Smooth muscle cell (in vitro differentiated cells): Measurements from ENCODE around the gene TAS2R30. TPM values are rescaled to one million over a fixed set of nuclear protein-coding genes. Genes with fewer than 3 reads are reported as not detected.
"Not testable (repeated sequence)": the region's sequence is repeated elsewhere in the genome, so short reads cannot be mapped to it uniquely, and the experiment has no call there.

Source experiments
- DNase-seq: peaks from one replicate; lab custom pipeline; 2025; ENCODE audit not compliant: unreplicated experiment; lab: John Stamatoyannopoulos, UW
- H2AFZ ChIP-seq: fragments of 200-600 bp; sonication (generic); 2 replicates; pipeline ENCODE4 v1.6.0; 2016; ENCODE audit warnings: antibody characterized with exemption, low read depth, mild to moderate bottlenecking
- H3F3A ChIP-seq: fragments of 200-600 bp; sonication (generic); 2 replicates; pipeline ENCODE4 v1.6.0; 2017; ENCODE audit warnings: antibody characterized with exemption, low read depth
- H3K27ac ChIP-seq: fragments of 200-600 bp; sonication (generic); 2 replicates; pipeline ENCODE4 v1.5.1; 2016; ENCODE audit warnings: low read depth, mild to moderate bottlenecking
- H3K27me3 ChIP-seq: fragments of 200-600 bp; sonication (generic); 2 replicates; pipeline ENCODE4 v1.6.1; 2016; ENCODE audit warnings: low read depth, mild to moderate bottlenecking
- H3K36me3 ChIP-seq: fragments of 200-600 bp; sonication (generic); 2 replicates; pipeline ENCODE4 v1.5.1; 2016; ENCODE audit warnings: low read depth
- H3K4me1 ChIP-seq: fragments of 200-600 bp; sonication (generic); 2 replicates; pipeline ENCODE4 v1.5.1; 2016; ENCODE audit warnings: low read depth
- H3K4me2 ChIP-seq: fragments of 200-600 bp; sonication (generic); 2 replicates; pipeline ENCODE4 v1.6.0; 2016; ENCODE audit warnings: mild to moderate bottlenecking
- H3K4me3 ChIP-seq: fragments of 200-600 bp; sonication (generic); 2 replicates; pipeline ENCODE4 v1.5.1; 2016; ENCODE audit warnings: mild to moderate bottlenecking
- H3K79me2 ChIP-seq: fragments of 200-600 bp; sonication (generic); 2 replicates; pipeline ENCODE4 v1.6.0; 2016; ENCODE audit warnings: low read depth, mild to moderate bottlenecking
- H3K9ac ChIP-seq: fragments of 200-600 bp; sonication (generic); 2 replicates; pipeline ENCODE4 v1.6.0; 2016; ENCODE audit warnings: low read depth
- H3K9me3 ChIP-seq: fragments of 200-600 bp; sonication (generic); replicated peaks from 2 replicates; pipeline ENCODE4 v1.5.1; 2016; ENCODE audit warnings: low read depth
- H4K20me1 ChIP-seq: fragments of 200-600 bp; sonication (generic); 2 replicates; pipeline ENCODE4 v1.6.0; 2016; ENCODE audit warnings: low read depth
- CTCF ChIP-seq: fragments of 200-600 bp; sonication (generic); IDR thresholded peaks from 2 replicates; pipeline ENCODE4 v1.5.1; 2017; ENCODE audit warnings: borderline replicate concordance, mild to moderate bottlenecking, antibody characterized with exemption; ENCODE audit not compliant: insufficient read depth, poor library complexity, severe bottlenecking
- WGBS: methylation state at CpG from one replicate; pipeline ENCODE4 v1.1.7; 2016; ENCODE audit warnings: low lambda C conversion rate; 5-methylcytosine and 5-hydroxymethylcytosine counted together
- polyA plus RNA-seq: library from polyadenylated mRNA; unstranded; fragments of >200 nt; fragmentation: Nextera tagmentation; extraction: Ambion mirVana; gene quantifications from 2 replicates; pipeline ENCODE4 v1.2.1, GENCODE V29; 2016
- total RNA-seq: library from RNA; depleted of rRNA; stranded (reverse); fragments of >200 nt; gene quantifications from 2 replicates; pipeline ENCODE4 v1.2.3, GENCODE V29; 2014

Gene TAS2R30
- total and polyA plus RNA-seq, 2 experiments from 2014 or later: 2.2 TPM; not detected in 1

- no peak for TF ChIP-seq CTCF
- no peak overlapping the region for H3K4me3 ChIP-seq
- no peak overlapping the region for H3K27ac ChIP-seq
- no peaks in the 10 kb centered on the region for H3K9me3 ChIP-seq
- H4K20me1 ChIP-seq: peaks cover 73% of the 10 kb centered on the region
- H3F3A ChIP-seq: no peaks in the 10 kb centered on the region
- H3K4me1 ChIP-seq: no peaks in the 10 kb centered on the region
- H3K9ac ChIP-seq: no peak overlapping the region
- no peak overlapping the region for H2AFZ ChIP-seq
- WGBS: 93% methylated on average over 2 of the region's 2 CpGs
- no peak for DNase-seq
- no peaks in the 10 kb centered on the region for H3K27me3 ChIP-seq
- H3K36me3 ChIP-seq: no peaks in the 10 kb centered on the region
- H3K79me2 ChIP-seq: peaks cover 92% of the 10 kb centered on the region
- H3K4me2 ChIP-seq: no peak overlapping the region
Observed at GRCh38 chr12:11133816-11134215, 628 bp downstream of the TAS2R30 start.

GRCh38 chr12:11133162-11133561, 1.3 kb downstream of the TAS2R30 start:
- no peaks in the 10 kb centered on the region for H3K9me3 ChIP-seq
- H3K4me1 ChIP-seq: no peaks in the 10 kb centered on the region
- H3K79me2 ChIP-seq: peaks cover 92% of the 10 kb centered on the region
- no peak overlapping the region for H3K4me3 ChIP-seq
- H3K9ac ChIP-seq: no peak overlapping the region
- 100% methylated on average over 2 of the region's 2 CpGs for WGBS
- no peak for TF ChIP-seq CTCF
- no peaks in the 10 kb centered on the region for H3K36me3 ChIP-seq
- no peak for DNase-seq
- H3K4me2 ChIP-seq: no peak overlapping the region
- no peak overlapping the region for H3K27ac ChIP-seq
- no peaks in the 10 kb centered on the region for H3K27me3 ChIP-seq
- H3F3A ChIP-seq: no peaks in the 10 kb centered on the region
- H2AFZ ChIP-seq: no peak overlapping the region
- peaks cover 71% of the 10 kb centered on the region for H4K20me1 ChIP-seq

- H3K4me2 ChIP-seq: no peak overlapping the region
- no peaks in the 10 kb centered on the region for H3F3A ChIP-seq
- TF ChIP-seq CTCF: no peak
- H3K4me1 ChIP-seq: no peaks in the 10 kb centered on the region
- no peak overlapping the region for H3K9ac ChIP-seq
- H3K79me2 ChIP-seq: peaks cover 89% of the 10 kb centered on the region
- no peak overlapping the region for H3K27ac ChIP-seq
- no peak overlapping the region for H3K4me3 ChIP-seq
- H3K36me3 ChIP-seq: peaks cover 3% of the 10 kb centered on the region
- no peaks in the 10 kb centered on the region for H3K27me3 ChIP-seq
- DNase-seq: no peak
- H3K9me3 ChIP-seq: no peaks in the 10 kb centered on the region
- H2AFZ ChIP-seq: no peak overlapping the region
- WGBS: 37% methylated on average over 2 of the region's 2 CpGs
- H4K20me1 ChIP-seq: peaks cover 51% of the 10 kb centered on the region
Observed at GRCh38 chr12:11130999-11131398, 3.4 kb downstream of the TAS2R30 start.

- 97% methylated on average over 3 of the region's 3 CpGs for WGBS
- Histone ChIP-seq H3K9me3 (no peaks in the 10 kb centered on the region), H3K4me1 (no peaks in the 10 kb centered on the region), H3K4me3 (no peak overlapping the region), H3K79me2 (peaks cover 89% of the 10 kb centered on the region), H3F3A (no peaks in the 10 kb centered on the region), H2AFZ (no peak overlapping the region), H4K20me1 (peaks cover 45% of the 10 kb centered on the region), H3K27ac (no peak overlapping the region), H3K36me3 (peaks cover 3% of the 10 kb centered on the region), H3K9ac (no peak overlapping the region), H3K4me2 (no peak overlapping the region), H3K27me3 (no peaks in the 10 kb centered on the region)
- TF ChIP-seq CTCF: no peak
- no peak for DNase-seq
Observed at GRCh38 chr12:11130382-11130781, 4.1 kb downstream of the TAS2R30 start.

GRCh38 chr12:11114130-11114529, 20.3 kb downstream of the TAS2R30 start:
- not testable (repeated sequence) for H3K4me2 ChIP-seq, H3K9ac ChIP-seq, H3K9me3 ChIP-seq, DNase-seq, H2AFZ ChIP-seq, H3K4me1 ChIP-seq, H3K27me3 ChIP-seq, H3F3A ChIP-seq, H3K4me3 ChIP-seq, H3K36me3 ChIP-seq, H3K27ac ChIP-seq
- Histone ChIP-seq H4K20me1 (peaks cover 10% of the 10 kb centered on the region), H3K79me2 (peaks cover 96% of the 10 kb centered on the region)
- WGBS: 100% methylated on average over 1 of the region's 1 CpG

GRCh38 chr12:11111213-11111612, 23.2 kb downstream of the TAS2R30 start:
- H3K4me3 ChIP-seq, H3K4me2 ChIP-seq, H3K4me1 ChIP-seq, H2AFZ ChIP-seq, H3K27me3 ChIP-seq, DNase-seq, H3K36me3 ChIP-seq, H3K9ac ChIP-seq, H3F3A ChIP-seq, H3K9me3 ChIP-seq, H3K27ac ChIP-seq, H4K20me1 ChIP-seq: not testable (repeated sequence)
- peaks cover 90% of the 10 kb centered on the region for H3K79me2 ChIP-seq
- 95% methylated on average over 1 of the region's 1 CpG for WGBS
